ENCODE measurements around the gene PRND. TPM values are rescaled to one million over a fixed set of nuclear protein-coding genes. Genes with fewer than 3 reads are reported as not detected.
"Not testable (repeated sequence)": the region's sequence is repeated elsewhere in the genome, so short reads cannot be mapped to it uniquely, and the experiment has no call there.

Gene PRND
- polyA plus RNA-seq (ENCODE audit: insufficient read length), result 51.9 TPM

- DNase-seq, result no peak
Measured at GRCh38 chr20:4721719-4722118, at the start of gene PRND. PRND (plus strand) TSS chr20:4721909; CDS start chr20:4724552, 2,643 bp downstream.

- no peak for DNase-seq
Measured at GRCh38 chr20:4672948-4673347, 48.8 kb upstream of the PRND start.

- no peak for DNase-seq
Measured at GRCh38 chr20:4673371-4674001, 48.2 kb upstream of the PRND start.

- no peak for DNase-seq
Measured at GRCh38 chr20:4674672-4675071, 47.0 kb upstream of the PRND start.

- DNase-seq, result no peak
Measured at GRCh38 chr20:4677846-4678245, 43.9 kb upstream of the PRND start.

GRCh38 chr20:4681401-4681800 lies 40.3 kb upstream of the PRND start:
- DNase-seq, result no peak

GRCh38 chr20:4681991-4682401 lies 39.7 kb upstream of the PRND start:
- peak; percentile 23 for DNase-seq

- no peak for DNase-seq
Measured at GRCh38 chr20:4682682-4683081, 39.0 kb upstream of the PRND start.

- DNase-seq, result no peak
Measured at GRCh38 chr20:4683261-4683660, 38.4 kb upstream of the PRND start.

GRCh38 chr20:4684837-4685413 lies 36.8 kb upstream of the PRND start:
- no peak for DNase-seq

- no peak for DNase-seq
Measured at GRCh38 chr20:4685923-4686221, 35.8 kb upstream of the PRND start.

- no peak for DNase-seq
Measured at GRCh38 chr20:4688305-4688704, 33.4 kb upstream of the PRND start.

- no peak for DNase-seq
Measured at GRCh38 chr20:4689220-4689619, 32.5 kb upstream of the PRND start.

- no peak for DNase-seq
Measured at GRCh38 chr20:4691753-4692152, 30.0 kb upstream of the PRND start.

- DNase-seq, result no peak
Measured at GRCh38 chr20:4694076-4694475, 27.6 kb upstream of the PRND start.

GRCh38 chr20:4697189-4697830 lies 24.4 kb upstream of the PRND start:
- no peak for DNase-seq

- no peak for DNase-seq
Measured at GRCh38 chr20:4697831-4698221, 23.9 kb upstream of the PRND start.

GRCh38 chr20:4699216-4699615 lies 22.5 kb upstream of the PRND start:
- DNase-seq, result no peak

- DNase-seq, result no peak
Measured at GRCh38 chr20:4699957-4700356, 21.8 kb upstream of the PRND start.

GRCh38 chr20:4702562-4703280 lies 19.0 kb upstream of the PRND start:
- DNase-seq, result no peak

- DNase-seq, result no peak
Measured at GRCh38 chr20:4703281-4703676, 18.4 kb upstream of the PRND start.

GRCh38 chr20:4706941-4707340 lies 14.8 kb upstream of the PRND start:
- not testable (repeated sequence) for DNase-seq

GRCh38 chr20:4708036-4708435 lies 13.7 kb upstream of the PRND start:
- DNase-seq, result no peak

GRCh38 chr20:4708856-4709255 lies 12.9 kb upstream of the PRND start:
- DNase-seq, result no peak
